Stimulated activated CD4-positive, alpha-beta T cell treated with anti-CD3 and anti-CD28 coated beads, Interleukin-12 subunit alpha, Interleukin-12 subunit beta, amount 100 ng/mL, for 24 hours (primary cell): ENCODE data around the gene SLC25A26.

Experiments
- DNase-seq, 2 experiments: peaks; one replicate each; pipeline ENCODE4 v3.0.0-alpha.2; 2020; ENCODE audit warnings: low read depth in 2 of 2

SLC25A26 gene

DNA sequence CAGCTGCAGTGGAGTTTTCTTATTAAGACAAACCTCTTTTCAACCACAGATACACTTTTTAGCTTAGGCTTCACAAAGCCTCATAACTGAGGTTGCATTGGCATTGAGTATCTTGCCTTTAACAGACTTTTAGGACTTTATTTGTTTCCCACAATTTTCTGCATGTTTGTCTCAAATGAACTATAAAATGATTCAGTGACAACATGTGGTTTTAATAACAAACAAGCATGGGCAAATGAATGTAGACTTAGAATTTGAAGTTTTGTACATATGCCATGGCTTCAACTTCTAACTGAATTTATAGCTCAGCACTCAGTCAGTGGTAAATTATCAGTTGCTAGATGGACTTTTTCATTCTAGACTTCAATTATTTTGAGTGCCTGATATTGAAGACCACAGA, 101.6 kb downstream of the SLC25A26 start:
- DNase-seq = no peak

GRCh38 chr3:66326340-66326739, 105.5 kb downstream of the SLC25A26 start:
- no peak for DNase-seq

GRCh38 chr3:66335671-66336070, 114.9 kb downstream of the SLC25A26 start:
- no peak for DNase-seq

- DNase-seq = no peak
These were observed 115.5 kb downstream of the SLC25A26 start for GRCh38 chr3:66336333-66336766.

GRCh38 chr3:66338927-66339326, 118.1 kb downstream of the SLC25A26 start:
- DNase-seq = no peak

DNA sequence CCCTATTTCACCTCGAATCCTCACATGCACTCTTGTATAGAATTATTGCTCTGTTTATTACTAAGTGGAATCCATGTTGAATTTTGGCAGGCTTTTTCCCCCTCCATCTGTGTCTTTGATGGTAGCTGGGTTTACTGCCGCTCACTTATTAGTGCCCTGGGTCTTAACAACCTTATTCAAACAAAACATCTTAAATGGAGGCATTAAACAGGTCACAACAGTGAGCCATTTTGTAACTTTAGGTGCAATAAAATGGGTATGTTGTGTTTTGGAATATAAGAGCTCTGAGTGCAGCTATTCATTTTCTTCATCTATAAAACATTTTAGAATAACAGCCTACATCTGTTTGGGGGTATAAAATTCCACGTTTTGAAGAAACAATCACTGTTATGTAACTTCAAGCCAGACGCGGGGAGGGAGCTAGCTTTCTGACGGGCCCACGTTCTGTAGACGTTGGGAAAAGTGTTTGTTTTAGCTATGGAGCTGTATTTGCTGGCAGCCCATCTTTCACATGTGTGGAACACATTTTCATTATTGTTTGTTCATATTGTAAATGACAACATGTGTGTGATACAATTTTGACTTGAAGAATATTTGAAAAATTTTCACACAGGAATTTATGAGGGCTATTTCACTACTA, 122.0 kb downstream of the SLC25A26 start:
- DNase-seq = no peak

DNA sequence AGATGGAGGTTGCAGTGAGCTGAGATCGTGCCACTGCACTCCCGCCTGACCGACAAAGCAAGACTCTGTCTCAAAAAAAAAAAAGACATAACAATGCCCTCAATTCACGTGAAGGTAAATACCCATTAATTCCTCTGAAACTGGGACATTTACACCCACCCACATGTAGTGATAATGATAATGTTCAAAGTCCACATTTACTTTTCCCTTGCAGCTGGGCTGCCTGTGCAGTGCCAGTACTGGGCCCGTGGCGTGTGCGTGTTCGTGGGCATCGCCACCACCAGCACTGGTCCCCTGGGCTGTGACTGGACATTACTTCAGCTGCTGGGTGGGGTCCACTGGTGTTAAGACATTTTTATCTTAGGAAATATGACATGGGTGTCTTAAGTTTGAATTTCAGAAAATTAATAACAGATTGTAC, 123.6 kb downstream of the SLC25A26 start:
- DNase-seq = no peak

DNA sequence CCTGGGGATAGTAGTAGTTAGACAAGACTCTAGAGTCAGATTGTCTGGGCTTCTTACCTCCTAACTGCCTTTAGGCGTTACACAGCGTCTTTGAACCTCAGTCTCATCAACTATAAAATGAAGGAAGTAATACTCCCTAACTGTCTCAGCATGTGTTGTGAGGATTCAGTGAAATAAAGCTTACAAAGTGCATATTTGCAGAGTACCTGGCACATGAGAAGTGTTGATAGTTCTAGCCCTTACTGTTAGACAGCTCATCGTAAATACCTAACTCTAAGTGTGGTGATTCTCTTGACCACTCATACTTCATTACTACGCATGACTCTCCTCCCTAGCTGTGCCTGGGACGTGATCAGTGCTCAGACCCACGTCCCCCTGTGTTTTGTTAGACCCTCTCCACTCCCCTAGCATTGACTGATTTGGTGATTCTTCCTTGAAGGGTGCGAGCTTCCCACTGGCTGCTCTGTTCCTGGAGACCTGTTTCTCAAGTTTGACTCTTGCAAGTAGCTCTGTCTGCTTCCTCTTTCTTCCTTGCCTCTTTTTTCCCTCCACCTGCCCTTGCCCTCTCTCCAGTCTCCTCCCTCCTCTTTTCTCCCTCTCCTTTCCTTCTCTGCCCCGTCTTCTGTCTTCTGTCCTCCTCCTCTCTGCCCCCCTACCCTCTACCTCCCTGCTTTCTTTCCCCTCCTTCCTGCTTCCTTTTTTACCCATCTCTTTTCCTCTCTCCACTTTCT, 124.2 kb downstream of the SLC25A26 start:
- DNase-seq = no peak

- DNase-seq = no peak
These were observed 127.9 kb downstream of the SLC25A26 start for GRCh38 chr3:66348704-66349103.

DNA sequence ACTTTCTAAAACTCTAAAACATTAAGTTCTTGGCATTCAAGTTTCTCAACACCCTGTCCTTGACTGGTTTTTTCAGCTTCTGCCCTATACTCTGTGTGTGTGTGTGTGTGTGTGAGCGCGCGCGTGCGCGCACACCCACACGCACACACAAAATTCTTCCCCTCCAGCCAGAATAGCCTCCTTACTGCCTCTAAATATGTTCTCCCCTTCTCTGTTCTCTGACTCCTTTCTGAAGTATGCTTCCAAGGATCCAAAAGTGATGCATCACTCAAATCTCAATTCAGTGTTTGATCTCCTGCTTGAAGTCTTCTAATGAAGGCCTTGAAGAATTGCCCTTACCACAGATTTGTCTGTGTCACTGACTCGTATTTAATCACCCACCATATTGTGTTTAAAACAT, 129.8 kb downstream of the SLC25A26 start:
- DNase-seq = no peak

GRCh38 chr3:66353039-66353438, 132.2 kb downstream of the SLC25A26 start:
- DNase-seq = no peak

GRCh38 chr3:66353530-66353929, 132.7 kb downstream of the SLC25A26 start:
- DNase-seq = no peak

- DNase-seq = no peak
These were observed 133.2 kb downstream of the SLC25A26 start for GRCh38 chr3:66354001-66354400.

GRCh38 chr3:66355394-66355793, 134.6 kb downstream of the SLC25A26 start:
- no peak for DNase-seq

GRCh38 chr3:66355997-66356396, 135.2 kb downstream of the SLC25A26 start:
- DNase-seq = no peak

DNA sequence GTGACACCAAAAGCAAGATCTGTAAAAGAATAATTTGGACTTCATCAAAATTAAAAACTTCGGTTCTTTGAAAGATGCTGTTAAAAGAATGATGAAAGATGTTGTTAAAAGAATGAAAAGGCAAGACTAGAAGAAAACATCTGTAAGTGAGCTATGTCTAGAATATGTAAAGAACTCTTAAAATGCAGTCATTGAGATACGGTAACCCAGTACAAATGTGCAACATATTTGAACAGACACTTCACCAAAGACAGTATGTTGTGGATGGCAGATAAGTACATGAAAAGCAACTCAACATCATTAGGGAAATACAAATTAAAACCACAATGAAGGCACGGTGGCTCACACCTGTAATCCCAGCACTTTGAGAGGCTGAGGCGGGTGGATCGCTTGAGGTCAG, 140.6 kb downstream of the SLC25A26 start:
- DNase-seq = no peak

GRCh38 chr3:66362541-66362941, 141.7 kb downstream of the SLC25A26 start:
- no peak for DNase-seq

DNA sequence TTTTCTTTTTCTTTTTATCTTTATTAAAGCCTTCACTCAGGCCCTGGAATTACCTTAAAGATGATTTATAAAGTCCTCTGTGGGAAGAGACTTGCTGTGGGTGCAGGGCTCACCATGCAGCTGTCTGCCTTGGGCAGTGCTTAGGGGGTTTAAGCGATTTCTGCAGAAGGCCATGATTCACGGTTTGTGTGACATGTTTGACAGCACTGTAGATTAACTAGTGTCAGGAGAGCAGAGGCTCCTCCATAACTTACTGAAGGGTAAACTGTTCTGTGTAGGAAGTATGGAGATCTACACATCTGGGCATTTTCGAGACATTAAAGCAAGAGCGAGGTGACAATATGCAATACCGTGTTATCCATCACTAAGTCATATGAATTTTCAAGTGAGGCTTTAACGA, 142.3 kb downstream of the SLC25A26 start:
- no peak for DNase-seq

DNA sequence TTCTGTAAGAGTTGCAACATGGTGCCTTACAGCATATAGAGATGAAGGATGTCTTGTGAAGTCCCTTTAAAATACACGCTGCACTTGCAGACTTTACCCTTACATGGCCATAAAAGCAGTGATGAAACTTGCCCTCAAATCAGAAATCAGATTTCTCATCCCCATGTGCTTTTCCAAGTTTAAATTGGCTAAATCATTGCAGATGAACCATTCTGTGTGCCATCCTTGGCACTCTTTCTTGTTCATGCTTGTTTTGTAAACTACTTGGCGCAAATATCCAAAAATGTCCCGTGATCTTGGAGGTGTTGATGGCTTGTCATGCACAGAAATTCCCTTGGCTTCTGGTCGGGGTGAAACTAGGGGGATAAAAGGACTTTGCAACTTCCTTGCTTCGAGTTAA, 144.3 kb downstream of the SLC25A26 start:
- DNase-seq = no peak

DNA sequence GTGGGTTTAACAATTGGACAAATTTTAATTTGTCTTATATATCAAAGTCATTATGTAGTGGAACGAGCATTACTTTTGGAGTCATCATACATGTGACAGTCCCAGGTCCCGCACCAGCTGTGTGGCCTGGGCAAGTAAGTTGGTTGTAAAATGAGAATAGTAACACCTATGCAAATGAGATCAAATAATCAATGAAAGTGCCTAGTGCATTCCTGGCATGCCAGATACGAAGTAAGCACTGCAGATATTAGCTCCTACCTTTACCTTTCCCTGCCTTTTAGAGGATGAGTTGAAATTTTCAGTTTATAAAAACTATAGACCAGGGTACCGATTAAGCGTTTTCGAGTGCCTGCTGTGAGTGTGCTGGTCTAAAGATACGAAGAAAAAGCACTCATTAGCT, 145.9 kb downstream of the SLC25A26 start:
- no peak for DNase-seq

DNA sequence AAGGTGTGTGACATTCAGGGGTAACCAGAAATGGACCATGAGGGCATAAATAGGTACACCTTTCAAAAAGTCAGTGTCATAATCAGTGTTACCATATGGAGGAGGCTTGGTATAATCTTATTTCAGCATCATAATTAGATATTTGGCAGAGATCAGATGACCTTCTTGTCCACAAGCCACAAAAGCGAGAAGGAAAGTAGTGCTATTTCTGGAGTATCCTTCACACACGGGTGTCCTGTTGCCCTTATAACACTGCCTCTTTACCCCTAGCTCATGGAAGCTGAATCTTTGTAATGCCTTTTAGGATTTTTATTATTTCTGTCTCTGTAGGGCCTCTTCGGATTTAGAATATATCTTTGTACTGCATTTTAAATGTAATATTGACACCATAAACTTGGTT, 147.2 kb downstream of the SLC25A26 start:
- no peak for DNase-seq

DNA sequence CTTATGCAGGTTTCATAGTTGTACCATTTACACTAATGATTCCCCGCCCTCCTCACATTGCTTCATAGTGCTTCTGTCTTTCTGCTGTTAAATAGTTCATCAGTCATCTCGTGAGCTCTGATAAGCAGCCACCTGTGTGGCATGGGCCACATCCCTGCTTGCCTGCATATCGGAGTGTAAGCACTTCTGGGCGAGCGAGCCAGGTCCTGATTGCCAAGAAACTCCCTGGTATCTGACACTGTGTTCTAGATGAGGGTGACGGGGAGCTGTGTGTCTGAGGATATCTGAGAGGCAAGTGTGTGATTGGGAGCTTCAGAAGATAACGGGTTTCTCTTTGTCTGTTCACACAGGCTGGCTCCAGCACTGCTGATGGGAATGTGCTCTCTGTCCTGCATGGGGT, 149.4 kb downstream of the SLC25A26 start:
- DNase-seq = no peak

- no peak for DNase-seq
These were observed 150.6 kb downstream of the SLC25A26 start for GRCh38 chr3:66371432-66371831.
